Bronchial epithelial cell (primary cell): ENCODE data around the gene B4GALT7. TPM values are rescaled to one million over a fixed set of nuclear protein-coding genes. Genes with fewer than 3 reads are reported as not detected.

Experiments used
- DNase-seq: peaks from one replicate; pipeline ENCODE4 v3.0.0-alpha.2; 2010; ENCODE audit warnings: low read depth
- FAIRE-seq: peaks from 2 replicates; lab custom pipeline; 2011; peaks lifted over from hg19 to GRCh38; lab: Jason Lieb, UNC
- H3K27me3 ChIP-seq: 2 replicates; pipeline ENCODE4 v1.5.1; 2011; ENCODE audit warnings: low read length; ENCODE audit not compliant: control insufficient read depth, insufficient read depth
- H3K36me3 ChIP-seq: 2 replicates; pipeline ENCODE4 v1.5.1; 2011; ENCODE audit warnings: low read length; ENCODE audit not compliant: control insufficient read depth, insufficient read depth
- H3K4me3 ChIP-seq: 2 replicates; pipeline ENCODE4 v1.5.1; 2011; ENCODE audit warnings: mild to moderate bottlenecking, low read depth, low read length, control low read depth
- total RNA-seq: library from RNA; depleted of rRNA; stranded (reverse); fragments of >200 nt; gene quantifications from 2 replicates; pipeline ENCODE4 v1.2.1, GENCODE V29; 2014
- TF ChIP-seq, protein P1 (sequence below): IDR thresholded peaks from 2 replicates; pipeline ENCODE4 v1.5.1; 2011; ENCODE audit warnings: mild to moderate bottlenecking, moderate library complexity, low read length, control low read depth, inconsistent platforms; ENCODE audit not compliant: insufficient read depth, severe bottlenecking

The B4GALT7 gene
- total RNA-seq, 1 donor from 2014 or later, result 36.9 TPM

DNA sequence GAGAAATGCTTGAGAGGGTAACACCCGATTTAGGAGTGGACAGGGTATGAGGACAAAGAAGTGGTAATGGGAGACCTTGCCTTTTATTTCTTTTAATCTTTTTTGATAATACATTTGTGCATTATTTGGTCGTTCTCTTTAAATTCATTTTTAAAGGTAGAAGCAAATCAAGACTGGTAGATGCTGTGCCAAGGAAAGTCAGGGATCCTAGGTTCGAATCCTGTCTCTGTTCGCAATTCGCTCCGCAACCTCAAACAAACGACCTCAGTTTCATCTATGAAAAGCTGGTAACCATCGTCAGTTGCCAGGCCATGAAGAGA is 8.3 kb upstream of the B4GALT7 start:
- TF ChIP-seq, protein P1, sequence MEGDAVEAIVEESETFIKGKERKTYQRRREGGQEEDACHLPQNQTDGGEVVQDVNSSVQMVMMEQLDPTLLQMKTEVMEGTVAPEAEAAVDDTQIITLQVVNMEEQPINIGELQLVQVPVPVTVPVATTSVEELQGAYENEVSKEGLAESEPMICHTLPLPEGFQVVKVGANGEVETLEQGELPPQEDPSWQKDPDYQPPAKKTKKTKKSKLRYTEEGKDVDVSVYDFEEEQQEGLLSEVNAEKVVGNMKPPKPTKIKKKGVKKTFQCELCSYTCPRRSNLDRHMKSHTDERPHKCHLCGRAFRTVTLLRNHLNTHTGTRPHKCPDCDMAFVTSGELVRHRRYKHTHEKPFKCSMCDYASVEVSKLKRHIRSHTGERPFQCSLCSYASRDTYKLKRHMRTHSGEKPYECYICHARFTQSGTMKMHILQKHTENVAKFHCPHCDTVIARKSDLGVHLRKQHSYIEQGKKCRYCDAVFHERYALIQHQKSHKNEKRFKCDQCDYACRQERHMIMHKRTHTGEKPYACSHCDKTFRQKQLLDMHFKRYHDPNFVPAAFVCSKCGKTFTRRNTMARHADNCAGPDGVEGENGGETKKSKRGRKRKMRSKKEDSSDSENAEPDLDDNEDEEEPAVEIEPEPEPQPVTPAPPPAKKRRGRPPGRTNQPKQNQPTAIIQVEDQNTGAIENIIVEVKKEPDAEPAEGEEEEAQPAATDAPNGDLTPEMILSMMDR, result no peak
- Histone ChIP-seq H3K27me3 (no peaks in the 10 kb centered on the region), H3K36me3 (peaks cover 30% of the 10 kb centered on the region), H3K4me3 (no peak overlapping the region)
- DNase-seq, result no peak
- no peak for FAIRE-seq

GRCh38 chr5:177592010-177592834 is 7.7 kb upstream of the B4GALT7 start, which contains the start of gene TMED9:
TMED9 (plus strand) TSS chr5:177592203; CDS start chr5:177592215, 12 bp downstream.
- Histone ChIP-seq H3K36me3 (peaks cover 30% of the 10 kb centered on the region), H3K4me3 (peak within 1 kb of the TSS; percentile 71), H3K27me3 (no peaks in the 10 kb centered on the region)
- TF ChIP-seq, protein P1, result no peak
- DNase-seq, result peak; percentile 81
- FAIRE-seq, result no peak

DNA sequence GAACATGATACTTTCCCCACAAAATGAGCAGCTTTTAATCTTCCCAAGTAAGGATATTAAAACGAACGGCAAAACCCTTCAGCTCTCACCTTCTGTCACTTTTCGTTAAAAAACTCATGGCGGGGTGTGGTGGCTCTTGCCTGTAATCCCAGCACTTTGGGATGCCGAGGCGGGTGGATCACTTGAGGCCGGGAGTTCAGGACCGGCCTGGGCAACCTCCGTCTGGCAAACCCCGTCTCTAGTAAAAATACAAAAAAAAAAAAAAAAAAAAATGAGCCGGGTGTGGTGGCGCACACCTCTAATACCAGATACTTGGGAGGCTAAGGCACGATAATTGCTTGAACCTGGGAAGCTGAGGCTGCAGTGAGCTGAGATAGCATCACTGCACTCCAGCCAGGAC is 7.0 kb upstream of the B4GALT7 start:
- Histone ChIP-seq H3K4me3 (peak overlapping the region; percentile 71), H3K27me3 (no peaks in the 10 kb centered on the region), H3K36me3 (peaks cover 30% of the 10 kb centered on the region)
- TF ChIP-seq, protein P1, result no peak
- FAIRE-seq (no peak), DNase-seq (no peak)

DNA sequence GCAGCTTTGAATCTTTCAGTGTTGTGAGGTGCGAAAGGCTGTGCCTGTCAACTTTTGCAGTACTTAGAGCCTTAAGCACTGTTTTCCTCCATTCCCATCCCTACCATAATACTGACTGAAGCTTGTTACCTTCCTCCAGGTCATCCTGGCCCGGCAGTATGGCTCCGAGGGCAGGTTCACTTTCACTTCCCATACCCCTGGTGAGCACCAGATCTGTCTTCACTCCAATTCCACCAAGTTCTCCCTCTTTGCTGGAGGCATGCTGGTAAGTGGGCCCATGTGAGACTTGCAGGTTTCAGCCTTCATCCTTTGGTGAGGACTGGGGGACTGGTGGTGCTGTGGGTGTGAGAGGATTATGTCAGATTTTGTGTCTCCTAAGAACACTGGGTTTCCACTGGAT is 6.4 kb upstream of the B4GALT7 start:
- DNase-seq, result no peak
- H3K4me3 ChIP-seq, result no peak overlapping the region

GRCh38 chr5:177594071-177594470 is 5.9 kb upstream of the B4GALT7 start:
- Histone ChIP-seq H3K4me3 (no peak overlapping the region), H3K27me3 (no peaks in the 10 kb centered on the region), H3K36me3 (peaks cover 30% of the 10 kb centered on the region)
- no peak for DNase-seq
- FAIRE-seq, result no peak
- TF ChIP-seq, protein P1, result no peak

More for the DNA sequence above, 6.4 kb upstream of the B4GALT7 start:
- TF ChIP-seq, protein P1, result no peak
- no peaks in the 10 kb centered on the region for H3K27me3 ChIP-seq
- no peak for FAIRE-seq
- peaks cover 30% of the 10 kb centered on the region for H3K36me3 ChIP-seq
